Stimulated activated CD8-positive, alpha-beta memory T cell treated with anti-CD3 and anti-CD28 coated beads, Interleukin-7, amount 100 ng/mL, for 4 hours (primary cell): Measurements from ENCODE around the gene CCIN.
"Not testable (repeated sequence)": the region's sequence is repeated elsewhere in the genome, so short reads cannot be mapped to it uniquely, and the experiment has no call there.

ENCODE experiments used
- DNase-seq, 2 donors: peaks; one replicate each; pipeline ENCODE4 v3.0.0-alpha.2; 2020; ENCODE audit warnings: low read depth in 2 of 2

The CCIN gene

GRCh38 chr9:36158917-36159316 is 10.3 kb upstream of the CCIN start:
- no peak for DNase-seq

GRCh38 chr9:36159509-36159908 is 9.7 kb upstream of the CCIN start:
- DNase-seq: not testable (repeated sequence)

GRCh38 chr9:36160126-36160525 is 9.1 kb upstream of the CCIN start:
- not testable (repeated sequence) for DNase-seq

- no peak for DNase-seq
These were observed 8.0 kb upstream of the CCIN start for GRCh38 chr9:36161187-36161586.

GRCh38 chr9:36162211-36162738 is 6.9 kb upstream of the CCIN start:
- DNase-seq: no peak

GRCh38 chr9:36163049-36163785 is 6.0 kb upstream of the CCIN start:
- DNase-seq: no peak

- DNase-seq: no peak
These were observed 5.4 kb upstream of the CCIN start for GRCh38 chr9:36163786-36164170.

- no peak for DNase-seq
These were observed 4.8 kb upstream of the CCIN start for GRCh38 chr9:36164372-36164771.

- no peak for DNase-seq
These were observed 4.2 kb upstream of the CCIN start for GRCh38 chr9:36164989-36165388.

GRCh38 chr9:36165826-36166167 is 3.4 kb upstream of the CCIN start:
- no peak for DNase-seq

- peak; percentile 51 to 74 for DNase-seq
These were observed 2.8 kb upstream of the CCIN start for GRCh38 chr9:36166168-36166927.

GRCh38 chr9:36169708-36170107 is 520 bp downstream of the CCIN start:
- no peak for DNase-seq

GRCh38 chr9:36170531-36170930 is 1.3 kb downstream of the CCIN start:
- no peak for DNase-seq

GRCh38 chr9:36173861-36174260 is 4.7 kb downstream of the CCIN start:
- no peak for DNase-seq

GRCh38 chr9:36174271-36174670 is 5.1 kb downstream of the CCIN start:
- no peak for DNase-seq

GRCh38 chr9:36174731-36175130 is 5.5 kb downstream of the CCIN start:
- no peak for DNase-seq

GRCh38 chr9:36175209-36175608 is 6.0 kb downstream of the CCIN start:
- DNase-seq: not testable (repeated sequence)

- DNase-seq: not testable (repeated sequence)
These were observed 7.3 kb downstream of the CCIN start for GRCh38 chr9:36176496-36176895.

GRCh38 chr9:36177571-36177970 is 8.4 kb downstream of the CCIN start:
- DNase-seq: no peak

- not testable (repeated sequence) for DNase-seq
These were observed 11.1 kb downstream of the CCIN start for GRCh38 chr9:36180243-36180642.

- no peak for DNase-seq
These were observed 18.2 kb downstream of the CCIN start for GRCh38 chr9:36187414-36187813.

GRCh38 chr9:36188212-36188611 is 19.0 kb downstream of the CCIN start:
- DNase-seq: no peak

GRCh38 chr9:36189976-36190375 is 20.8 kb downstream of the CCIN start:
- DNase-seq: no peak
